ENCODE data around the gene MRPS23. TPM values are rescaled to one million over a fixed set of nuclear protein-coding genes. Genes with fewer than 3 reads are reported as not detected.

MRPS23 gene
- total RNA-seq, 1 experiment from 2014 or later: 97.5 TPM

GRCh38 chr17:57880086-57880456, 30.2 kb upstream of the MRPS23 start:
- DNase-seq (peak; percentile 63), ATAC-seq (no peak)
- CTCF ChIA-PET: interaction anchor here (1.0 kb wide), 1 partner anchor 46 kb away, joined by 3 read pairs; no protein-coding TSS in a partner anchor
- intact Hi-C loops (cut with micrococcal nuclease): no loop called here
- Histone ChIP-seq H4K20me1 (ENCODE audit: low read length) (no peaks in the 10 kb centered on the region), H3K9me2 (replicated peaks; ENCODE audit: low read length) (no peaks in the 10 kb centered on the region), H3K27me3 (ENCODE audit: low read length) (no peaks in the 10 kb centered on the region), H3K36me3 (ENCODE audit: low read depth, low read length) (peaks cover 17% of the 10 kb centered on the region), H3K27ac (ENCODE audit: low read length) (peak overlapping the region; percentile 94), H3K4me2 (ENCODE audit: low read length) (peak overlapping the region; percentile 67), H3K9ac (ENCODE audit: low read length) (peak overlapping the region; percentile 72), H2AFZ (ENCODE audit: low read length) (peak overlapping the region; percentile 8; the same call in 1 of the 2 replicates), H3F3A (ENCODE audit: low read length, unreplicated experiment) (peaks cover 14% of the 10 kb centered on the region), H3K9me3 (ENCODE audit: low read length) (no peaks in the 10 kb centered on the region), H3K4me3 (ENCODE audit: low read length) (peak overlapping the region; percentile 26; the same call in 1 of the 2 replicates), H3K4me1 (ENCODE audit: insufficient read depth, low read length) (peaks cover 60% of the 10 kb centered on the region), H3K79me2 (ENCODE audit: low read length) (peaks cover 8% of the 10 kb centered on the region; the same call in 1 of the 2 replicates)
- POLR2A ChIA-PET (ENCODE audit: unreplicated experiment): interaction anchor here (0.7 to 0.8 kb wide), 2 partner anchors 38 to 117 kb away, joined by 3 to 5 read pairs; no protein-coding TSS in a partner anchor
- no TSS peak for BruUV-seq (replicated peaks)
- TF ChIP-seq EZH2phosphoT487 (IDR thresholded peaks at IDR 0.05; ENCODE audit: borderline replicate concordance, low read length) (no peak), EZH2 (IDR thresholded peaks at IDR 0.05; ENCODE audit: low read length, unreplicated experiment) (no peak)
- TF ChIP-seq, protein P1, sequence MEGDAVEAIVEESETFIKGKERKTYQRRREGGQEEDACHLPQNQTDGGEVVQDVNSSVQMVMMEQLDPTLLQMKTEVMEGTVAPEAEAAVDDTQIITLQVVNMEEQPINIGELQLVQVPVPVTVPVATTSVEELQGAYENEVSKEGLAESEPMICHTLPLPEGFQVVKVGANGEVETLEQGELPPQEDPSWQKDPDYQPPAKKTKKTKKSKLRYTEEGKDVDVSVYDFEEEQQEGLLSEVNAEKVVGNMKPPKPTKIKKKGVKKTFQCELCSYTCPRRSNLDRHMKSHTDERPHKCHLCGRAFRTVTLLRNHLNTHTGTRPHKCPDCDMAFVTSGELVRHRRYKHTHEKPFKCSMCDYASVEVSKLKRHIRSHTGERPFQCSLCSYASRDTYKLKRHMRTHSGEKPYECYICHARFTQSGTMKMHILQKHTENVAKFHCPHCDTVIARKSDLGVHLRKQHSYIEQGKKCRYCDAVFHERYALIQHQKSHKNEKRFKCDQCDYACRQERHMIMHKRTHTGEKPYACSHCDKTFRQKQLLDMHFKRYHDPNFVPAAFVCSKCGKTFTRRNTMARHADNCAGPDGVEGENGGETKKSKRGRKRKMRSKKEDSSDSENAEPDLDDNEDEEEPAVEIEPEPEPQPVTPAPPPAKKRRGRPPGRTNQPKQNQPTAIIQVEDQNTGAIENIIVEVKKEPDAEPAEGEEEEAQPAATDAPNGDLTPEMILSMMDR (conservative IDR thresholded peaks at IDR 0.05; ENCODE audit: low read depth, low read length): no peak

- H3K27ac ChIP-seq (ENCODE audit: low read length): peak overlapping the region; percentile 94
- no peaks in the 10 kb centered on the region for H4K20me1 ChIP-seq (ENCODE audit: low read length)
- peaks cover 65% of the 10 kb centered on the region for H3K4me1 ChIP-seq (ENCODE audit: insufficient read depth, low read length)
- peak overlapping the region; percentile 67 for H3K4me2 ChIP-seq (ENCODE audit: low read length)
- H3K9ac ChIP-seq (ENCODE audit: low read length): peak overlapping the region; percentile 72
- H3K9me2 ChIP-seq (replicated peaks; ENCODE audit: low read length): no peaks in the 10 kb centered on the region
- intact Hi-C loops (cut with micrococcal nuclease): no loop called here
- peaks cover 8% of the 10 kb centered on the region; the same call in 1 of the 2 replicates for H3K79me2 ChIP-seq (ENCODE audit: low read length)
- peak; percentile 66 for ATAC-seq
- TSS peak; percentile 91 for BruUV-seq (replicated peaks)
- peak overlapping the region; percentile 8; the same call in 1 of the 2 replicates for H2AFZ ChIP-seq (ENCODE audit: low read length)
- ChIA-PET CTCF (interaction anchor here (0.7 to 1.0 kb wide), 3 partner anchors 11 to 120 kb away, joined by 3 to 5 read pairs (median 3); no protein-coding TSS in a partner anchor), POLR2A (ENCODE audit: unreplicated experiment) (interaction anchor here (0.6 to 1.0 kb wide), 5 partner anchors 39 to 118 kb away, joined by 3 to 10 read pairs (median 4); no protein-coding TSS in a partner anchor)
- H3K4me3 ChIP-seq (ENCODE audit: low read length): peak overlapping the region; percentile 26
- no peaks in the 10 kb centered on the region for H3K9me3 ChIP-seq (ENCODE audit: low read length)
- H3K36me3 ChIP-seq (ENCODE audit: low read depth, low read length): peaks cover 12% of the 10 kb centered on the region
- DNase-seq: peak; percentile 86
- no peaks in the 10 kb centered on the region for H3K27me3 ChIP-seq (ENCODE audit: low read length)
- TF ChIP-seq, protein P1 (conservative IDR thresholded peaks at IDR 0.05; ENCODE audit: low read depth, low read length): no peak
- no peak for TF ChIP-seq EZH2 (IDR thresholded peaks at IDR 0.05; ENCODE audit: low read length, unreplicated experiment)
- TF ChIP-seq EZH2phosphoT487 (IDR thresholded peaks at IDR 0.05; ENCODE audit: borderline replicate concordance, low read length): no peak
- peaks cover 14% of the 10 kb centered on the region for H3F3A ChIP-seq (ENCODE audit: low read length, unreplicated experiment)
These were observed 29.7 kb upstream of the MRPS23 start for GRCh38 chr17:57879437-57880085.
